CD4-positive, CD25-positive, alpha-beta regulatory T cell (primary cell): Measurements from ENCODE around the gene NUP214. TPM values are rescaled to one million over a fixed set of nuclear protein-coding genes. Genes with fewer than 3 reads are reported as not detected.
A peak's percentile ranks its signal among the peaks of the same experiment; 100 is the strongest.

Experiments
- ATAC-seq, 2 donors: fragments of 150-1000 bp; cut with Tn5 transposase; one replicate each; pipeline ENCODE4 v1.10.0; 2021; ENCODE audit warnings: low read depth in 2 of 2, moderate number of reproducible peaks in 2 of 2, moderate library complexity in 1 of 2
- DNase-seq, 3 donors: peaks; one replicate each; pipeline versions ENCODE4 v3.0.0 to v3.0.0-alpha.2; 2012 to 2022; ENCODE audit warnings: mixed read lengths in 1 of 3
- H3K27ac ChIP-seq: one replicate; pipeline ENCODE4 v1.7.0; 2013; ENCODE audit warnings: mild to moderate bottlenecking, low read length; ENCODE audit not compliant: insufficient read depth, poor library complexity, severe bottlenecking
- H3K27me3 ChIP-seq: one replicate; pipeline ENCODE4 v1.7.0; 2013; ENCODE audit warnings: low read length; ENCODE audit not compliant: control insufficient read depth, insufficient read depth
- H3K36me3 ChIP-seq: one replicate; pipeline ENCODE4 v1.7.0; 2013; ENCODE audit warnings: mild to moderate bottlenecking, low read length, moderate library complexity; ENCODE audit not compliant: control insufficient read depth, insufficient read depth
- H3K4me1 ChIP-seq: 2 replicates; pipeline ENCODE4 v1.7.0; 2013; ENCODE audit warnings: mild to moderate bottlenecking, low read length; ENCODE audit not compliant: insufficient read depth, control insufficient read depth, poor library complexity, severe bottlenecking
- H3K4me3 ChIP-seq: one replicate; pipeline ENCODE4 v1.7.0; 2013; ENCODE audit warnings: low read depth, mild to moderate bottlenecking, low read length, moderate library complexity
- H3K9me3 ChIP-seq, 2 experiments: 1 replicate in 1 of 2; 2 replicates in 1 of 2; pipeline ENCODE4 v1.7.0; 2013; ENCODE audit warnings: low read length in 2 of 2, mild to moderate bottlenecking in 1 of 2, moderate library complexity in 1 of 2; ENCODE audit not compliant: control insufficient read depth in 2 of 2
- H3K27ac Mint-ChIP-seq, 3 donors: one replicate each; pipeline ENCODE4 v1.8.0; 2020 to 2022; ENCODE audit warnings: mild to moderate bottlenecking in 3 of 3, mixed read lengths in 3 of 3, moderate library complexity in 2 of 3
- H3K27me3 Mint-ChIP-seq: one replicate; pipeline ENCODE4 v1.8.0; 2022; ENCODE audit warnings: mild to moderate bottlenecking, mixed read lengths
- H3K36me3 Mint-ChIP-seq: one replicate; pipeline ENCODE4 v1.8.0; 2020; ENCODE audit warnings: mixed read lengths
- H3K4me1 Mint-ChIP-seq, 4 donors: one replicate each; pipeline ENCODE4 v1.8.0; 2020 to 2022; ENCODE audit warnings: mixed read lengths in 4 of 4, mild to moderate bottlenecking in 1 of 4
- H3K4me3 Mint-ChIP-seq, 4 donors: one replicate each; pipeline ENCODE4 v1.8.0; 2020 to 2022; ENCODE audit warnings: mild to moderate bottlenecking in 4 of 4, mixed read lengths in 4 of 4, moderate library complexity in 3 of 4
- H3K9me3 Mint-ChIP-seq, 7 donors: one replicate each; pipeline ENCODE4 v1.8.0; 2020 to 2022; ENCODE audit warnings: mixed read lengths in 7 of 7, mild to moderate bottlenecking in 3 of 7, moderate library complexity in 2 of 7
- polyA plus RNA-seq, 4 donors: library from polyadenylated mRNA; unstranded; fragments of 300-500 nt; fragmentation: Illumina TruSeq; gene quantifications; one replicate each; pipeline ENCODE4 v1.2.3, GENCODE V29; 2021
- total RNA-seq: library from RNA; stranded (reverse); gene quantifications from one replicate; pipeline ENCODE4 v1.2.3, GENCODE V29; 2022

NUP214 gene
- total RNA-seq = 124 TPM
- 10 to 100 TPM in 3 of 4 donors, 1 to 10 TPM in 1; 9.8 to 19.1 (median 14.7) TPM for polyA plus RNA-seq

GRCh38 chr9:131125288-131126058 lies at the start of gene NUP214:
Gene NUP214, plus strand, starts transcription at chr9:131125586. Its CDS starts 119 bp downstream, at chr9:131125705.
- Mint-ChIP-seq H3K4me1 (peaks cover 13 to 43% (median 31%) of the 10 kb centered on the region in 4 donors), H3K27ac (peak within 1 kb of the TSS; percentile 96 to 100 (median 97)), H3K27me3 (peaks cover 9% of the 10 kb centered on the region), H3K36me3 (peaks cover 21% of the 10 kb centered on the region), H3K4me3 (peak within 1 kb of the TSS; percentile 95 to 99 (median 98)), H3K9me3 (peaks cover 0 to 3% (median 0%) of the 10 kb centered on the region in 7 donors)
- ATAC-seq (peak; percentile 98 to 99), DNase-seq (peak; percentile 99 to 100 (median 99))
- no peaks in the 10 kb centered on the region for H3K9me3 ChIP-seq
- peak within 1 kb of the TSS; percentile 90 for H3K27ac ChIP-seq
- no peaks in the 10 kb centered on the region for H3K27me3 ChIP-seq
- H3K4me3 ChIP-seq = peak within 1 kb of the TSS; percentile 98
- H3K4me1 ChIP-seq = peaks cover 25% of the 10 kb centered on the region
- peaks cover 30% of the 10 kb centered on the region for H3K36me3 ChIP-seq

DNA sequence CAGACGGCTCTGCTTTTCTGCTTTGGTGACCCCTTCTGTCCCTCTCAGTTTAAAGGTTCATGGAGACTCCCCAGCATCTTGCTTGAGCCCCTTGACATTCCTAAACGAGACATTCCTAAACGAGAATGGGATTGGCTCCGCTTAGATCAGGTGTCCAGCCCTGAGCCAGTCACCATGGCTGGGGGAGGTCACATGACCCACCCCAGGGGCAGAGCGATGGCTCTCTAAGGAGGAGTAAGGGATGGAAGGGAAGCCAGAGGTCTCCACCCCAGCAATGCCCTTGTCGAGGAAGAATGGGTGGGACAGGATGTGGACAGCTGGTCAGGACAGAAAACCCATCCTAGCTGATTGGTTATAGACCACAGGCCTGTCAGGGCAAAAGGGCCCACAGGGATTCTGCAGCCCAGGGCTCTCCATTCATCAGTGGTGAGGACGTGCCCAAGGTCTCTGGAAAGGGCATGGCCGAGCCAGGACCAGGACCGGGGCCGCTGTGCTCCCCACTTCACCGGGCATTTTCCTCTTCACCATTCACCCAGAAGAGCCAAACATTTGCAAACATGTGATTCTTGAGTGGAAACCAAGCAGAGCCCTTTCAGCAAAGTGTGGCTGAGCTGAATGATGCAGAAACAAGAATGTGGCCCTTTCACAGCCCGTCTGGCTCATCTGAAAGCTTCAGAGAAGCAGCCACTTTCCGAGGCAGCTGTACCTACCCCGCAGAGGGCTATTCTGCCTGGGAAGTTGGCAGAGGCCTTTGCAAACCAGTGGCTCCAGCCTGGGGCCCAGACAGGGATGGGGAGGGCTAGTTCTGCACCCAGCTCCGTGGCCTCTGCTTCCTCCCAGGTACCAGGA lies 48.8 kb upstream of the NUP214 start:
- no peaks in the 10 kb centered on the region for H3K4me1 Mint-ChIP-seq
- H3K9me3 Mint-ChIP-seq = peaks cover 0 to 1% (median 0%) of the 10 kb centered on the region in 7 donors
- ATAC-seq = no peak
- H3K9me3 ChIP-seq = no peaks in the 10 kb centered on the region
- no peak overlapping the region for H3K27ac Mint-ChIP-seq
- no peak for DNase-seq
- peaks cover 5% of the 10 kb centered on the region for H3K27me3 Mint-ChIP-seq
- no peak overlapping the region for H3K27ac ChIP-seq
- no peaks in the 10 kb centered on the region for H3K4me1 ChIP-seq
- H3K36me3 Mint-ChIP-seq = no peaks in the 10 kb centered on the region
- H3K4me3 Mint-ChIP-seq = no peak overlapping the region
- no peaks in the 10 kb centered on the region for H3K36me3 ChIP-seq
- no peak overlapping the region for H3K4me3 ChIP-seq
- H3K27me3 ChIP-seq = no peaks in the 10 kb centered on the region

DNA sequence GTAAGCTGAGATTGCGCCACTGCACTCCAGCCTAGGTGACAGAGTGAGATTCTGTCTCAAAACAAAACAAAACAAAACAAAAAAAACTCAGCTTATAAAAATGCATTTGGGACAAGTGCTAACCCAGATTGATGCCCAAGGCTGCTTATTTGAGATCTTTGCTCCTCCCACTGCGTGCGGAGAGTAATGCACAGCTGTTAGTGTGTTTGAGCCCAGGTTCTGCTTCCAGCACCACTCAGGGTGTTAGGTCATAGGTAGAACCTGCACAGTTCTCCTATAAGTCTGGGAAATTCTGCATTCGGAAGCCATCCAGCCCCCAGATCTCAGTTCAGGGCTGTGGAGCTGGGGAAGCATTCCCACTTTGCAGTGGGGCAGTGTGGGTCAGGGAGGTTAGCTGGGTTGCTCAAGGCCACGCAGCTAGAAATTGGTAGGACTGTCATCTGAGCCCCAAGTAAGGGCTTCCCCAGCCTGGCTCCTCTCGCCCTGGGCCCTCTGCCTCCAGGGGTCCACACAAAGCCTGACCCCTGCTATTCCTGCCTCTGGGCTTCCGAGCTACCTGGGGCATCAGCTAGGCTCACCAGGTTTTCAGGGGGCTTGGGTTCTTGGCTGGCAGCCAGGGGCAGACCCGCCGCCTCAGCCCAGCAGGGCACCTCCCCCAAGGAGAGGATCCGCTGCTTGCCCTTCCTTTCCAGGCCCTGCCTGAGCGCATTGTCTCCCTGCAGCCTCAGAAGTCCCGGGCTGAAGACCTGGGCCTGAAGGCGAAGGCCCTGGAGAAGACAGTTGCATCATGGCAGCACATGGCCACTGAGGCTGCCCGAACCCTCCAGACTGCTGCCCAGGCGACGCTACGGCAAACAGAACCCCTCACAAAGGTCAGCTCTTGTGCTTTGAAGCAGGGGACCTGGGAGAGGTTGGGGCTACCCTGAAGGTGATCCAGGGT lies 46.7 kb upstream of the NUP214 start:
- Mint-ChIP-seq H3K9me3 (no peaks in the 10 kb centered on the region), H3K27ac (no peak overlapping the region), H3K4me1 (no peaks in the 10 kb centered on the region), H3K36me3 (no peaks in the 10 kb centered on the region), H3K4me3 (no peak overlapping the region), H3K27me3 (peaks cover 5% of the 10 kb centered on the region)
- H3K27ac ChIP-seq = no peak overlapping the region
- H3K4me1 ChIP-seq = no peaks in the 10 kb centered on the region
- no peaks in the 10 kb centered on the region for H3K9me3 ChIP-seq
- H3K27me3 ChIP-seq = no peaks in the 10 kb centered on the region
- ATAC-seq (no peak), DNase-seq (no peak)
- H3K36me3 ChIP-seq = no peaks in the 10 kb centered on the region
- H3K4me3 ChIP-seq = no peak overlapping the region

- Mint-ChIP-seq H3K27me3 (peaks cover 5% of the 10 kb centered on the region), H3K4me3 (no peak overlapping the region), H3K4me1 (no peaks in the 10 kb centered on the region), H3K36me3 (no peaks in the 10 kb centered on the region), H3K27ac (no peak overlapping the region), H3K9me3 (no peaks in the 10 kb centered on the region)
- ATAC-seq = no peak
- no peak for DNase-seq
- Histone ChIP-seq H3K4me1 (no peaks in the 10 kb centered on the region), H3K9me3 (no peaks in the 10 kb centered on the region), H3K4me3 (no peak overlapping the region), H3K27me3 (no peaks in the 10 kb centered on the region), H3K36me3 (no peaks in the 10 kb centered on the region), H3K27ac (no peak overlapping the region)
These were observed 44.8 kb upstream of the NUP214 start for GRCh38 chr9:131080589-131080988.

GRCh38 chr9:131081868-131082267 lies 43.5 kb upstream of the NUP214 start:
- Mint-ChIP-seq H3K4me1 (no peaks in the 10 kb centered on the region), H3K27me3 (peaks cover 5% of the 10 kb centered on the region), H3K36me3 (no peaks in the 10 kb centered on the region), H3K9me3 (no peaks in the 10 kb centered on the region), H3K4me3 (no peak overlapping the region), H3K27ac (no peak overlapping the region)
- no peaks in the 10 kb centered on the region for H3K27me3 ChIP-seq
- H3K4me1 ChIP-seq = no peaks in the 10 kb centered on the region
- no peak overlapping the region for H3K4me3 ChIP-seq
- no peak overlapping the region for H3K27ac ChIP-seq
- no peaks in the 10 kb centered on the region for H3K36me3 ChIP-seq
- no peak for DNase-seq
- no peaks in the 10 kb centered on the region for H3K9me3 ChIP-seq
- no peak for ATAC-seq

GRCh38 chr9:131082774-131083512 lies 42.4 kb upstream of the NUP214 start:
- no peaks in the 10 kb centered on the region for H3K27me3 ChIP-seq
- Mint-ChIP-seq H3K27ac (no peak overlapping the region), H3K9me3 (no peaks in the 10 kb centered on the region), H3K4me1 (no peaks in the 10 kb centered on the region), H3K4me3 (no peak overlapping the region), H3K36me3 (no peaks in the 10 kb centered on the region), H3K27me3 (peaks cover 5% of the 10 kb centered on the region)
- no peak overlapping the region for H3K27ac ChIP-seq
- no peaks in the 10 kb centered on the region for H3K9me3 ChIP-seq
- no peaks in the 10 kb centered on the region for H3K4me1 ChIP-seq
- H3K4me3 ChIP-seq = no peak overlapping the region
- ATAC-seq (no peak), DNase-seq (no peak)
- no peaks in the 10 kb centered on the region for H3K36me3 ChIP-seq
